HCT116 (cell line): ENCODE data around the gene HMGA1. TPM values are rescaled to one million over a fixed set of nuclear protein-coding genes. Genes with fewer than 3 reads are reported as not detected.

ENCODE experiments used
- ATAC-seq: fragments of 200-7000 bp; cut with Tn5 transposase; 2 replicates; pipeline ENCODE4 v1.9.1; 2020; ENCODE audit warnings: mild to moderate bottlenecking, moderate library complexity
- BruUV-seq: library from RNA; stranded (reverse); fragments of 400-500 nt; replicated peaks from 2 replicates; lab custom pipeline; 2021; lab: Mats Ljungman, UMichigan
- CTCF ChIA-PET: fragments of 300-600 bp; sonication (Branson Sonifier 250); formaldehyde crosslinking; loops from one replicate; lab custom pipeline; 2021; ENCODE audit warnings: antibody characterized with exemption; lab: Charles Lee
- POLR2A ChIA-PET: fragments of 300-600, 350-600 bp; sonication (Branson Sonifier 250); formaldehyde crosslinking; loops from one replicate; lab custom pipeline; 2021; ENCODE audit warnings: antibody characterized with exemption; lab: Charles Lee
- RAD21 ChIA-PET, 2 experiments: fragments of 300-600 bp; sonication (Branson Sonifier 250); formaldehyde crosslinking; loops; one replicate each; lab custom pipeline; 2023; ENCODE audit warnings: low total read pairs in 2 of 2; ENCODE audit not compliant: uncharacterized antibody in 2 of 2, unreplicated experiment in 2 of 2, low non-redundant PET in 1 of 2; lab: Charles Lee
- DNase-seq: peaks from one replicate; pipeline ENCODE4 v3.0.0-alpha.2; 2010; ENCODE audit warnings: low read depth, low spot score
- H2AFZ ChIP-seq: fragments of 200-600 bp; shearing (Covaris generic), sonication (generic); 2 replicates; pipeline ENCODE4 v1.6.1; 2017; ENCODE audit warnings: low read depth, mixed run types, mixed read lengths, antibody characterized with exemption, low read length; ENCODE audit not compliant: poor library complexity, severe bottlenecking
- H3K27ac ChIP-seq: 2 replicates; pipeline ENCODE4 v1.5.1; 2012; ENCODE audit warnings: low read depth, low read length
- H3K27me3 ChIP-seq: fragments of 200-600 bp; sonication (generic); 2 replicates; pipeline ENCODE4 v1.6.1; 2016; ENCODE audit warnings: mixed run types, low read length, mixed read lengths; ENCODE audit not compliant: insufficient read depth
- H3K36me3 ChIP-seq, 2 experiments: fragments of 200-500 bp in 1 of 2; fragments of 200-600 bp in 1 of 2; sonication (Bioruptor generic) in 1 of 2; sonication (generic) in 1 of 2; 2 replicates each; pipeline versions ENCODE4 v1.5.1 to v1.6.1; 2014 to 2016; ENCODE audit warnings: low read length in 2 of 2, inconsistent platforms in 1 of 2, mixed read lengths in 1 of 2, mixed run types in 1 of 2; ENCODE audit not compliant: insufficient read depth in 2 of 2, control insufficient read depth in 1 of 2
- H3K4me1 ChIP-seq, 2 experiments: fragments of 200-600 bp in 1 of 2; sonication (generic) in 1 of 2; 2 replicates each; pipeline versions ENCODE4 v1.5.1 to v1.6.1; 2012 to 2017; ENCODE audit warnings: low read length in 2 of 2, inconsistent platforms in 1 of 2, mild to moderate bottlenecking in 1 of 2, mixed read lengths in 1 of 2, mixed run types in 1 of 2, moderate library complexity in 1 of 2; ENCODE audit not compliant: insufficient read depth in 2 of 2, control insufficient read depth in 1 of 2
- H3K4me2 ChIP-seq: fragments of 200-600 bp; sonication (generic); 2 replicates; pipeline ENCODE4 v1.6.1; 2017; ENCODE audit warnings: mixed run types, low read length, mixed read lengths
- H3K4me3 ChIP-seq, 2 experiments: fragments of 200-600 bp in 1 of 2; sonication (generic) in 1 of 2; replicated peaks in 1 of 2; 2 replicates each; pipeline ENCODE4 v1.5.1; 2011 to 2016; ENCODE audit warnings: low read length in 2 of 2, control low read depth in 1 of 2, low read depth in 1 of 2, mild to moderate bottlenecking in 1 of 2, mixed read lengths in 1 of 2, mixed run types in 1 of 2
- H3K79me2 ChIP-seq: fragments of 200-600 bp; sonication (generic); 2 replicates; pipeline ENCODE4 v1.6.1; 2017; ENCODE audit warnings: mild to moderate bottlenecking, mixed run types, low read length, moderate library complexity, mixed read lengths; ENCODE audit not compliant: insufficient read depth
- H3K9ac ChIP-seq: fragments of 200-600 bp; sonication (generic); 2 replicates; pipeline ENCODE4 v1.6.1; 2016; ENCODE audit warnings: low read length, mixed read lengths
- H3K9me2 ChIP-seq: fragments of 200-600 bp; sonication (generic), shearing (Covaris generic); 2 replicates; pipeline ENCODE4 v1.6.1; 2017; ENCODE audit warnings: mixed run types, mild to moderate bottlenecking, moderate library complexity; ENCODE audit not compliant: insufficient read depth
- H3K9me3 ChIP-seq, 2 experiments: fragments of 200-500 bp in 1 of 2; fragments of 200-600 bp in 1 of 2; sonication (Bioruptor generic) in 1 of 2; sonication (generic) in 1 of 2; 2 replicates each; pipeline ENCODE4 v1.6.1; 2014 to 2017; ENCODE audit warnings: low read length in 2 of 2, mixed read lengths in 2 of 2, inconsistent platforms in 1 of 2, low read depth in 1 of 2, mild to moderate bottlenecking in 1 of 2, mixed run types in 1 of 2, moderate library complexity in 1 of 2; ENCODE audit not compliant: control insufficient read depth in 1 of 2, insufficient read depth in 1 of 2
- H4K20me1 ChIP-seq: fragments of 200-600 bp; sonication (generic), shearing (Covaris generic); 2 replicates; pipeline ENCODE4 v1.6.1; 2017; ENCODE audit warnings: mixed run types, mild to moderate bottlenecking, moderate library complexity; ENCODE audit not compliant: insufficient read depth
- ATF3 ChIP-seq: IDR thresholded peaks from 2 replicates; pipeline ENCODE4 v1.6.1; 2012
- CEBPB ChIP-seq: IDR thresholded peaks from 2 replicates; pipeline ENCODE4 v1.6.1; 2012; ENCODE audit warnings: low read depth
- CTCF ChIP-seq, 3 experiments: fragments of 200-600 bp in 1 of 3; sonication (generic) in 1 of 3; IDR thresholded peaks in 2 of 3; conservative IDR thresholded peaks in 1 of 3; 2 replicates each; pipeline ENCODE4 v1.5.1; 2012 to 2017; ENCODE audit warnings: low read depth in 2 of 3, low read length in 2 of 3, antibody characterized with exemption in 1 of 3, borderline replicate concordance in 1 of 3, control low read depth in 1 of 3, mild to moderate bottlenecking in 1 of 3, mixed read lengths in 1 of 3, mixed run types in 1 of 3, moderate library complexity in 1 of 3; ENCODE audit not compliant: insufficient read depth in 1 of 3
- ELF1 ChIP-seq: IDR thresholded peaks from 2 replicates; pipeline ENCODE4 v1.6.1; 2012; ENCODE audit warnings: low read depth, borderline replicate concordance
- EZH2 ChIP-seq: fragments of 200-600 bp; sonication (generic); IDR thresholded peaks from 2 replicates; pipeline ENCODE4 v1.6.1; 2017; ENCODE audit warnings: antibody characterized with exemption, mixed run types
- EZH2phosphoT487 ChIP-seq: fragments of 200-600 bp; IDR thresholded peaks from 2 replicates; pipeline ENCODE4 v1.6.1; 2018; ENCODE audit warnings: antibody characterized with exemption, borderline replicate concordance
- JUND ChIP-seq: IDR thresholded peaks from 2 replicates; pipeline ENCODE4 v1.6.1; 2012
- MAX ChIP-seq: IDR thresholded peaks from 2 replicates; pipeline ENCODE4 v1.6.1; 2012
- REST ChIP-seq: IDR thresholded peaks from 2 replicates; pipeline ENCODE4 v1.6.1; 2012; ENCODE audit warnings: low read depth
- SIN3A ChIP-seq: IDR thresholded peaks from 2 replicates; pipeline ENCODE4 v1.6.1; 2012; ENCODE audit warnings: low read depth
- SP1 ChIP-seq: IDR thresholded peaks from 2 replicates; pipeline ENCODE4 v1.6.1; 2012; ENCODE audit warnings: low read depth
- SRF ChIP-seq: IDR thresholded peaks from 2 replicates; pipeline ENCODE4 v1.6.1; 2012; ENCODE audit warnings: low read depth
- TCF7L2 ChIP-seq: IDR thresholded peaks from 2 replicates; pipeline ENCODE4 v1.7.0; 2011; ENCODE audit warnings: borderline replicate concordance, inconsistent platforms; ENCODE audit not compliant: insufficient read depth, insufficient read length; ENCODE audit errors: extremely low read depth
- intact Hi-C: fragments of 100-400 bp; cut with micrococcal nuclease; formaldehyde crosslinking; loops from 2 replicates; pipeline ENCODE4 v1.10.0; 2022
- total RNA-seq: library from RNA; stranded (reverse); gene quantifications from one replicate; pipeline ENCODE4 v1.2.1, GENCODE V29; 2021; ENCODE audit not compliant: unreplicated experiment

Gene HMGA1
- total RNA-seq, 1 experiment from 2014 or later: 2,459 TPM

GRCh38 chr6:34189806-34190503, 46.7 kb upstream of the HMGA1 start:
- Histone ChIP-seq H3K27me3 (no peaks in the 10 kb centered on the region), H3K4me2 (no peak overlapping the region), H4K20me1 (no peaks in the 10 kb centered on the region), H3K36me3 (no peaks in the 10 kb centered on the region)
- no TSS peak for BruUV-seq
- no peak for DNase-seq
- POLR2A ChIA-PET: interaction anchor here (1.0 to 1.9 kb wide), 3 partner anchors 12 to 47 kb away, joined by 3 to 8 read pairs (median 7); partner anchors contain the start of gene HMGA1
- intact Hi-C loops: loop anchor here (2.0 kb wide), 1 partner anchor 27 kb away; no protein-coding TSS in a partner anchor
- TF ChIP-seq CTCF (IDR thresholded peaks at IDR 0.05 in 2 of 3, conservative IDR thresholded peaks at IDR 0.05 in 1 of 3; ENCODE audit: borderline replicate concordance in 1 of 3, insufficient read depth in 1 of 3, low read depth in 2 of 3, low read length in 2 of 3): no peak
- no peak for TF ChIP-seq TCF7L2
- no peak for TF ChIP-seq JUND
- no peak for TF ChIP-seq EZH2phosphoT487
- no peak for TF ChIP-seq REST
- no peak for TF ChIP-seq SP1
- TF ChIP-seq SIN3A: no peak
- TF ChIP-seq EZH2: no peak
- TF ChIP-seq MAX: no peak
- no peak for TF ChIP-seq SRF
- no peak for TF ChIP-seq CEBPB
- TF ChIP-seq ELF1: no peak
- no peak for TF ChIP-seq ATF3
- TF ChIP-seq, all 23 proteins: peak for 0
- H3K9me3 ChIP-seq: no peaks in the 10 kb centered on the region
- no peak overlapping the region for H3K27ac ChIP-seq
- no peaks in the 10 kb centered on the region for H3K9me2 ChIP-seq
- no peak for ATAC-seq
- H2AFZ ChIP-seq: no peak overlapping the region
- H3K79me2 ChIP-seq: no peaks in the 10 kb centered on the region
- ChIA-PET CTCF (interaction anchor here (2.1 to 2.6 kb wide), 2 partner anchors 26 to 54 kb away, joined by 5 to 8 read pairs; no protein-coding TSS in a partner anchor), RAD21 (interaction anchor here in 1 of 2 experiments (0.7 kb wide), 1 partner anchor 59 kb away, joined by 3 read pairs; the partner anchor contains the start of gene SMIM29)
- no peak overlapping the region for H3K9ac ChIP-seq
- no peaks in the 10 kb centered on the region for H3K4me1 ChIP-seq
- no peak overlapping the region for H3K4me3 ChIP-seq
